ENCODE results near the gene CLCNKA. TPM values are rescaled to one million over a fixed set of nuclear protein-coding genes. Genes with fewer than 3 reads are reported as not detected.
A peak's percentile ranks its signal among the peaks of the same experiment; 100 is the strongest.

CLCNKA gene
- total and polyA plus RNA-seq, 8 donors = 0.12 to 1.4 (median 0.84) TPM

DNA sequence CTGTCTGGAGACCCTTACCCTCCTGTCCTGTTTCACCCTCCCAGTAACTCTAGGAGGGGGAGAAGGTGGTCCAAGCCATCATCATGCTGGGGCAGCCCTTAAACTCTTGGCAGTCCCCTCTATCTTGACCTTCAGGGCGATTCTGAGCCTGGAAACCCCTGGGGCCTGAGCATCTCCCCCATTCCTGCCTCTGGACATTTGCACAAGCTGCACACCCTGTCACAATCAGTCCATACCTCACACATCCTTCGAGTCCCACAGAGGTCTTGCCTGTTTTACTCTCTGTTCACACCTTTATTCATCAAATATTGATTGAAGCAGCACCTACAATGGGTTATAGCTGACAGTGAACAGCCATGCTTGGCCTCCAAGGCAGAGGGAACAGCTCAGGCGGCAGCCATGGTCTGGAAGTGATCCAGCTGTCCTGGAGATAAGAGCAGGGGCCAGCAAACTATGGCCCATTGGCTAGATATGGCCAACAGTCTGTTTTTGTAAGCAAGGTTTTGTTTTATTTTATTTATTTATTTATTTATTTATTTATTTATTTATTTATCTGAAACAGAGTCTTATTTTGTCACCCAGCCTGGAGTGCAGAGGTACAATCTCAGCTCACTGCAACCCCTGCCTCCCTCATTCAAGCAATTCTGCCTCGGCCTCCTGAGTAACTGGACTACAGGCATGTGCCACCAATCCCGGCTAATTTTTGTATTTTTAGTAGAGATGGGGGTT lies 58.8 kb downstream of the CLCNKA start:
- H3K4me1 ChIP-seq = peaks cover 0 to 6% of the 10 kb centered on the region in 2 donors
- H3K36me3 ChIP-seq = no peaks in the 10 kb centered on the region
- H3K4me3 ChIP-seq = no peak overlapping the region
- no peaks in the 10 kb centered on the region for H3K9me3 ChIP-seq
- DNase-seq (peak in 1 of 4 donors; percentile 10), ATAC-seq (no peak)
- no peaks in the 10 kb centered on the region for H3K27me3 ChIP-seq
- TF ChIP-seq, protein P1, sequence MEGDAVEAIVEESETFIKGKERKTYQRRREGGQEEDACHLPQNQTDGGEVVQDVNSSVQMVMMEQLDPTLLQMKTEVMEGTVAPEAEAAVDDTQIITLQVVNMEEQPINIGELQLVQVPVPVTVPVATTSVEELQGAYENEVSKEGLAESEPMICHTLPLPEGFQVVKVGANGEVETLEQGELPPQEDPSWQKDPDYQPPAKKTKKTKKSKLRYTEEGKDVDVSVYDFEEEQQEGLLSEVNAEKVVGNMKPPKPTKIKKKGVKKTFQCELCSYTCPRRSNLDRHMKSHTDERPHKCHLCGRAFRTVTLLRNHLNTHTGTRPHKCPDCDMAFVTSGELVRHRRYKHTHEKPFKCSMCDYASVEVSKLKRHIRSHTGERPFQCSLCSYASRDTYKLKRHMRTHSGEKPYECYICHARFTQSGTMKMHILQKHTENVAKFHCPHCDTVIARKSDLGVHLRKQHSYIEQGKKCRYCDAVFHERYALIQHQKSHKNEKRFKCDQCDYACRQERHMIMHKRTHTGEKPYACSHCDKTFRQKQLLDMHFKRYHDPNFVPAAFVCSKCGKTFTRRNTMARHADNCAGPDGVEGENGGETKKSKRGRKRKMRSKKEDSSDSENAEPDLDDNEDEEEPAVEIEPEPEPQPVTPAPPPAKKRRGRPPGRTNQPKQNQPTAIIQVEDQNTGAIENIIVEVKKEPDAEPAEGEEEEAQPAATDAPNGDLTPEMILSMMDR (IDR thresholded peaks at IDR 0.05) = no peak
- intact Hi-C loops (cut with DNase I) = no loop called here
- no peak overlapping the region for H3K27ac ChIP-seq

DNA sequence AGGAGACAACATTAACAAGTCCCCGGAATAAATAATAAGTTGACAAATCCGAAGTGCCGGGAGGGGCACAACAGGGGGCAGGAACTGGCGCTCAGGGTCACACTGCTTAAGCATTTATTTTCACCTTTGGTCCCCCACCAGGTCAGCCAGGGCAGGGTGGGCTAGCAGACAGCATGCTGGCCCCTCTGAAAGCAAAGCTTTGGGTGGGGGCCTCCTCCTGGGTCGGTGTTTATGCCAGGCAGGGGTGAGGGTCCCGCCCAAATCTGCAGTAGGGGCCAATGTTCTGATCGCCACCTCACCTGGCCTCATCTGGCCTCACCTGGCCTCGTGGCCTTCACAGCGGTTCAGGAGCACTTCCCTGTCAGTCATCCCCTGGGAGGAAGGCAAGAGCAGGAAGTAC lies 59.8 kb downstream of the CLCNKA start:
- Histone ChIP-seq H3K27ac (no peak overlapping the region), H3K36me3 (no peaks in the 10 kb centered on the region), H3K9me3 (no peaks in the 10 kb centered on the region), H3K27me3 (no peaks in the 10 kb centered on the region), H3K4me1 (peaks cover 0 to 6% of the 10 kb centered on the region in 2 donors), H3K4me3 (no peak overlapping the region)
- intact Hi-C loops (cut with DNase I) = no loop called here
- TF ChIP-seq, protein P1 (IDR thresholded peaks at IDR 0.05) = no peak
- no peak for ATAC-seq
- peak in 1 of 4 donors; percentile 50 for DNase-seq

DNA sequence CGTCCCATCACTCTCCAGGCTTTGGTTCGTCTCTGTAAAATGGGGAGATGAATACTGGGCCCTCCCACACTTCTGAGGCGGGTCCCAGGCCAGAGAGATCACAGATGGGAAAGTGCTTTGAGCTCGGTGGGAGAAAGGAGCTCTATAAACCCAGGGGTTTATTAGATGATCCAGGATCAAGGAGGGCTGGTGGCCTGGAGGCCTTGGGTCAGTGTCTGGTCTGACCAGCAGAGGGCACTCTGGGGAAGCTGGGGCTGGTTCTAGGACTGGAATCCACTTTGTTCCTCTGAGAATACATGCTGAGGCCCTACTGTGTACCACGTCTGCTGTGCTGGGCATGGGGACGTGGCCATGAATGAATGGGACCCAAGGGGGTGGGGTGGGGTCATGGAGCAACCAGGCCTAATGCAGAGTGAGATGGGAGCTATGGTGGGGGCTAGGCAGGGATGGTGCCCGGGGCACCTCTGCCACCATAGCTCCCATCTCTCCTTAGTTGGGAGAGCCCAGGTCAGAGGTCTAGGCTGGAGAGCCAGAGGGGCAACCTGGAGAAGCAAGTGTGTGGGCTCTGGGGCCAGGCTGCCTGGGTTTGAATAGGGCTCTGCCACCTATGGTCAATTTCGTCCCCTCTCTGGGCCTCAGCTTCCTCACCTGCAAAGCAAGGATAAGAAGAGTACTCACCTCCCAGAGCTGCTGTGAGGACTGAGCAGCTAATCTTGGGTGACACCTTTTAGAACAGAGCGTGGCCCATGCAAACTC lies 60.6 kb downstream of the CLCNKA start:
- H3K36me3 ChIP-seq = no peaks in the 10 kb centered on the region
- TF ChIP-seq, protein P1 (IDR thresholded peaks at IDR 0.05) = peak; percentile 83 to 88
- peak; percentile 83 for ATAC-seq
- no peak overlapping the region for H3K27ac ChIP-seq
- H3K4me1 ChIP-seq = peaks cover 0 to 6% of the 10 kb centered on the region in 2 donors
- H3K27me3 ChIP-seq = no peaks in the 10 kb centered on the region
- peak in 2 of 4 donors; percentile 72 to 85 for DNase-seq
- H3K4me3 ChIP-seq = no peak overlapping the region
- H3K9me3 ChIP-seq = no peaks in the 10 kb centered on the region
- intact Hi-C loops (cut with DNase I) = no loop called here

DNA sequence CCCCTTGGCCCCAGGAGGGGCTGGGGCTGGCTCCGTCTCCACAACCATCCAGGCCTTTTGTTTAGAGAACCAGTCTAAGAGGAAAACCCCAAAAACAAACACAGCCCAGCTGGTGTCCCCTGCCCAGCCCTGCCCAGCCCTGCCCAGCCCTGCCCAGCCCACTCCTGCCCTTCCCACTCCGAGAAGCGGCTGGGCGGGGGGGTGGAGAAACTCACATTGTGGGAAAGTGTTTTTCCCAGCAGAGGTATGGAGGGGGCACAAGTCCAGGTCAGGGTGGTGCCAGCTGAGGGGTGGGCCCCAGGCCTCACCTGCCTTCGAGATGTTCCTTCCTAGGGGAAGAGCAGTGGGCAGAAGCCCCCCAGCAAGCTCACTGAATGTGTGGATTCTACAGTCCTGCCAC lies 61.6 kb downstream of the CLCNKA start:
- peak; percentile 37 for ATAC-seq
- Histone ChIP-seq H3K9me3 (no peaks in the 10 kb centered on the region), H3K4me3 (no peak overlapping the region), H3K36me3 (no peaks in the 10 kb centered on the region), H3K27me3 (no peaks in the 10 kb centered on the region), H3K4me1 (peaks cover 0 to 6% of the 10 kb centered on the region in 2 donors), H3K27ac (no peak overlapping the region)
- DNase-seq = peak in 1 of 4 donors; percentile 68
- intact Hi-C loops (cut with DNase I) = no loop called here
- TF ChIP-seq, protein P1 (IDR thresholded peaks at IDR 0.05) = no peak

Other genes starting within 250 kb of the CLCNKA start
- 1 to 10 TPM; 1.2 TPM for gene UQCRHL, start 214.4 kb upstream of the CLCNKA start, total RNA-seq
- 1 to 10 TPM; 2.1 to 3.2 (median 2.5) TPM for gene UQCRHL, start 214.4 kb upstream of the CLCNKA start, polyA plus RNA-seq (ENCODE audit: insufficient read length in 6 of 6)
- gene SPEN, start 174.3 kb upstream of the CLCNKA start, total RNA-seq = 10 to 100 TPM; 37.2 to 54.1 TPM
- gene SPEN, start 174.3 kb upstream of the CLCNKA start, polyA plus RNA-seq (ENCODE audit: insufficient read length in 6 of 6) = 10 to 100 TPM; 61.4 to 71.4 (median 64.6) TPM
- gene ZBTB17, start 45.9 kb upstream of the CLCNKA start, total RNA-seq = 10 to 100 TPM; 31.2 to 39.9 TPM
- gene ZBTB17, start 45.9 kb upstream of the CLCNKA start, polyA plus RNA-seq (ENCODE audit: insufficient read length in 6 of 6) = 10 to 100 TPM; 27.4 to 46.5 (median 33.1) TPM
- gene SRARP, start 17.8 kb upstream of the CLCNKA start, total RNA-seq = not detected
- under 1 TPM in 4 of 6 donors, not detected in 2; 0.08 to 0.20 (median 0.10) TPM for gene SRARP, start 17.8 kb upstream of the CLCNKA start, polyA plus RNA-seq (ENCODE audit: insufficient read length in 6 of 6)
- 10 to 100 TPM in 1 of 2 donors, 1 to 10 TPM in 1; 4.2 to 22.1 TPM for gene HSPB7, start 4.0 kb upstream of the CLCNKA start, total RNA-seq
- gene HSPB7, start 4.0 kb upstream of the CLCNKA start, polyA plus RNA-seq (ENCODE audit: insufficient read length in 6 of 6) = 1 to 10 TPM; 1.5 to 6.3 (median 2.9) TPM
- 1 to 10 TPM in 1 of 2 donors, not detected in 1; 1.1 TPM for gene CLCNKB, start 21.7 kb downstream of the CLCNKA start, total RNA-seq
- gene CLCNKB, start 21.7 kb downstream of the CLCNKA start, polyA plus RNA-seq (ENCODE audit: insufficient read length in 6 of 6) = 1 to 10 TPM; 3.9 to 8.0 (median 5.2) TPM
- not detected for gene FAM131C, start 51.6 kb downstream of the CLCNKA start, total RNA-seq
- gene FAM131C, start 51.6 kb downstream of the CLCNKA start, polyA plus RNA-seq (ENCODE audit: insufficient read length in 6 of 6) = under 1 TPM in 4 of 6 donors, not detected in 2; 0.08 to 0.21 (median 0.17) TPM
- gene EPHA2, start 134.0 kb downstream of the CLCNKA start, total RNA-seq = 10 to 100 TPM; 36.9 to 62.6 TPM
- 10 to 100 TPM; 12.6 to 38.3 (median 29.5) TPM for gene EPHA2, start 134.0 kb downstream of the CLCNKA start, polyA plus RNA-seq (ENCODE audit: insufficient read length in 6 of 6)
- 10 to 100 TPM; 10.4 to 13.1 TPM for gene ARHGEF19, start 190.6 kb downstream of the CLCNKA start, total RNA-seq
- 10 to 100 TPM; 52.9 to 67.7 (median 59.6) TPM for gene ARHGEF19, start 190.6 kb downstream of the CLCNKA start, polyA plus RNA-seq (ENCODE audit: insufficient read length in 6 of 6)
- gene CPLANE2, start 215.1 kb downstream of the CLCNKA start, total RNA-seq = 1 to 10 TPM; 5.6 to 8.9 TPM
- gene CPLANE2, start 215.1 kb downstream of the CLCNKA start, polyA plus RNA-seq (ENCODE audit: insufficient read length in 6 of 6) = 1 to 10 TPM; 3.9 to 6.0 (median 4.9) TPM

Data from left lung (tissue), 10 donors.